Measurements from ENCODE around the gene GANAB. TPM values are rescaled to one million over a fixed set of nuclear protein-coding genes. Genes with fewer than 3 reads are reported as not detected.

The GANAB gene
- total RNA-seq, 4 donors from 2014 or later, result 79.4 to 118 (median 104) TPM

DNA sequence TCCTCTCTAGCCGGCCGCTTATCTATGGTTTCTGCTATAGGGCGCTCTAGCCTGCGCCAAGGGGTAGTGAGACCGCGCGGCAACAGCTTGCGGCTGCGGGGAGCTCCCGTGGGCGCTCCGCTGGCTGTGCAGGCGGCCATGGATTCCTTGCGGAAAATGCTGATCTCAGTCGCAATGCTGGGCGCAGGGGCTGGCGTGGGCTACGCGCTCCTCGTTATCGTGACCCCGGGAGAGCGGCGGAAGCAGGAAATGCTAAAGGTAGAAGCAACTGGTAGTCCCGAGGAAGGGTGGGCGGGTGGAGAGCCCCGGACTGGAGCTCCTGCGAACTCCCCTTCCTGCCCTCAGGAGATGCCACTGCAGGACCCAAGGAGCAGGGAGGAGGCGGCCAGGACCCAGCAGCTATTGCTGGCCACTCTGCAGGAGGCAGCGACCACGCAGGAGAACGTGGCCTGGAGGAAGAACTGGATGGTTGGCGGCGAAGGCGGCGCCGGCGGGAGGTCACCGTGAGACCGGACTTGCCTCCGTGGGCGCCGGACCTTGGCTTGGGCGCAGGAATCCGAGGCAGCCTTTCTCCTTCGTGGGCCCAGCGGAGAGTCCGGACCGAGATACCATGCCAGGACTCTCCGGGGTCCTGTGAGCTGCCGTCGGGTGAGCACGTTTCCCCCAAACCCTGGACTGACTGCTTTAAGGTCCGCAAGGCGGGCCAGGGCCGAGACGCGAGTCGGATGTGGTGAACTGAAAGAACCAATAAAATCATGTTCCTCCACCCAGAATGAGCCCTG is 25.4 kb upstream of the GANAB start, which contains the start of the genes LBHD1 and UQCC3:
Gene LBHD1, minus strand, starts transcription at position 660 of the 782 bp plus-strand sequence. CDS start 2,236 bp downstream, outside the sequence.
Gene UQCC3, plus strand, starts transcription at position 66 of the 782 bp plus-strand sequence. Its CDS starts 73 bp downstream, at position 139.
- TF ChIP-seq, protein P1, sequence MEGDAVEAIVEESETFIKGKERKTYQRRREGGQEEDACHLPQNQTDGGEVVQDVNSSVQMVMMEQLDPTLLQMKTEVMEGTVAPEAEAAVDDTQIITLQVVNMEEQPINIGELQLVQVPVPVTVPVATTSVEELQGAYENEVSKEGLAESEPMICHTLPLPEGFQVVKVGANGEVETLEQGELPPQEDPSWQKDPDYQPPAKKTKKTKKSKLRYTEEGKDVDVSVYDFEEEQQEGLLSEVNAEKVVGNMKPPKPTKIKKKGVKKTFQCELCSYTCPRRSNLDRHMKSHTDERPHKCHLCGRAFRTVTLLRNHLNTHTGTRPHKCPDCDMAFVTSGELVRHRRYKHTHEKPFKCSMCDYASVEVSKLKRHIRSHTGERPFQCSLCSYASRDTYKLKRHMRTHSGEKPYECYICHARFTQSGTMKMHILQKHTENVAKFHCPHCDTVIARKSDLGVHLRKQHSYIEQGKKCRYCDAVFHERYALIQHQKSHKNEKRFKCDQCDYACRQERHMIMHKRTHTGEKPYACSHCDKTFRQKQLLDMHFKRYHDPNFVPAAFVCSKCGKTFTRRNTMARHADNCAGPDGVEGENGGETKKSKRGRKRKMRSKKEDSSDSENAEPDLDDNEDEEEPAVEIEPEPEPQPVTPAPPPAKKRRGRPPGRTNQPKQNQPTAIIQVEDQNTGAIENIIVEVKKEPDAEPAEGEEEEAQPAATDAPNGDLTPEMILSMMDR (IDR thresholded peaks at IDR 0.05; ENCODE audit: low read depth), result no peak

DNA sequence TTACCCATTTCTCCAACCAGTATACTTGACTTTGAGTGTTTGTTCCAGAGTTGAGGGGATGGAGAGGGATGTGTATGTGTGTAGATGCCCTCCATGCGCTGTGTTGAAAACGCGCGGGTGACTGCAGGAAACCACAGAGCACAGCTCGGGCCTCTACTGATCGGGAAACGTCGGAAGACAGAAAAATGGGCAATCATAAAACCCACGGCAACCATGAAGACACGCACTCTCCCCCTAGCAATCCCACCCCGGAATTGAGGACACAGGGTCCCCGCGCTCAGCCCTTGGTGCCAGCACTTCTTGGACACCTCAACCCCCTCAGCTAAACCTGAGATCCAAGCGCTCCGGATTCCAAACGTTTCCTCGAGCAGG is 24.8 kb upstream of the GANAB start:
- TF ChIP-seq, protein P1 (IDR thresholded peaks at IDR 0.05; ENCODE audit: low read depth), result no peak

DNA sequence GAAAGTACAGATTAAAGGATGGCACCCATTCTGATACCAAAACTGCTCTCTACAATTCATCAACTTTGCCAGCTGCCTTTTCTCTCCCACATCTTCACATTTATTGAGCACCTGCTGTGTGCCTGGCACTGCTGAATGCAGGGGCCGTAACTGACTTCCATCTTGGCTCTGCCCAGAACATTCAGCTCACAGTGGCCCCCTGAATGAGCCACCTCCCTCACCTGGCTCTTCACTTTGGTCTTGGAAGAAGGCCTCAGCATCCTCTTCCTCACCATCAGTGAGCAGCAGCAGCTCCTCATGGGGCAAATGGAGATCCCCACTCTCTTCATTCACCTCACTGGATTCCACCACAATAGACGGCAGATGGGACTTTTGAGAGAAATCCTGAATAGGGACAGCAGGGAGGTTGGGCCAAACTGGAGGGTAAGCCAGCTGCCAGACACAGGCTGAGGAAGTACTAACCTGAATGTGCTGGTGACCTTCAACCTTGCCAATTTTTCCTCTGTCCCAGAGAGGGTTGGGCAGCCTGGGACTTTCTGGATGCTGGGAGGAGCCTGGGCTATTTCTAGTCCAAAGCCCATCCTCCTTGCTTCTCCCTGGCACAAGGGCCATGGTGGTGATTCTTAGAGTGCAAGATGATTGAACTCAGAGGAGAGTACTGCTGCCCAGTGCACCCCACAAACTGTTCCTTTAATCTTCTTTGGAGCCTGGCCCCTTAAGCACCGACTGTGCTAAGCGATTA is 23.2 kb upstream of the GANAB start:
- TF ChIP-seq, protein P1 (IDR thresholded peaks at IDR 0.05; ENCODE audit: low read depth), result no peak

DNA sequence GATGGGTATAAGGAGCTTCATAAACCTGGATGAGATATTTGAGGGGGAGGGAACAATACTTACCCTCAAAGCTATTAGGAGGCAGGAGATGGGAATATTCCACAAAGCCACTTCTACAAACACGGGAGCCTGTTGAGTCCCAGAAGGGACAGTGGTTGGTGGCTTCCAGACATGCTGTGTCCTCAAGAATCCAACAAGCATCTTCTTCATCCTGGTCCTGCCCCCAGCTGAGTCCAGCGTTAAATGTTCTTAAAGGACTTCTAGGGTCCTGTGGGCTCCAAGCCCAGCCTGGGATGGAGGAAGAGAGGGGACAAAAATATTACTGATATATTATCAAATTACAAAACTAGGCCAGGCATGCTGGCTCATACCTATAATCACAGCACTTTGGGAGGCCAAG is 21.0 kb upstream of the GANAB start:
- TF ChIP-seq, protein P1 (IDR thresholded peaks at IDR 0.05; ENCODE audit: low read depth), result no peak

DNA sequence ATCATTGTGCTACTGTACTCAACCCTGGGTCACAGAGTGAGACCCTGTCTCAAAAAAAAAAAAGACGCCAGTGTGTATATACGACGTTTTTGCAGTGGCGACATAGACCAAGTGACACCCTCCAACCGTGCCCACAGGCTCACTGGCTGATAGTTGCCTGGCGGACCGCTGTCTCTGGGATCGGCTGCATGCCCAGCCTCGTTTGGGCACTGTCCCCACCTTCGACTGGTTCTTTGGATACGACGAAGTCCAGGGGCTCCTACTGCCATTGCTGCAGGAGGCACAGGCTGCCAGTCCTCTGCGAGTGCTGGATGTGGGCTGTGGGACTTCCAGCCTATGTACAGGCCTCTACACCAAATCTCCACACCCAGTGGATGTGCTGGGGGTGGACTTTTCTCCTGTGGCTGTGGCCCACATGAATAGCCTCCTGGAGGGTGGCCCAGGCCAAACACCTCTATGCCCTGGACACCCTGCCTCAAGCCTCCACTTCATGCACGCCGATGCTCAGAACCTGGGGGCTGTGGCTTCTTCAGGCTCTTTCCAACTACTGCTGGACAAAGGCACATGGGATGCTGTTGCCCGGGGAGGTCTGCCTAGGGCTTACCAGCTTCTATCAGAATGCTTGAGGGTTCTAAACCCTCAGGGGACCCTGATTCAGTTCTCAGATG is 20.0 kb upstream of the GANAB start:
- TF ChIP-seq, protein P1 (IDR thresholded peaks at IDR 0.05; ENCODE audit: low read depth), result no peak

DNA sequence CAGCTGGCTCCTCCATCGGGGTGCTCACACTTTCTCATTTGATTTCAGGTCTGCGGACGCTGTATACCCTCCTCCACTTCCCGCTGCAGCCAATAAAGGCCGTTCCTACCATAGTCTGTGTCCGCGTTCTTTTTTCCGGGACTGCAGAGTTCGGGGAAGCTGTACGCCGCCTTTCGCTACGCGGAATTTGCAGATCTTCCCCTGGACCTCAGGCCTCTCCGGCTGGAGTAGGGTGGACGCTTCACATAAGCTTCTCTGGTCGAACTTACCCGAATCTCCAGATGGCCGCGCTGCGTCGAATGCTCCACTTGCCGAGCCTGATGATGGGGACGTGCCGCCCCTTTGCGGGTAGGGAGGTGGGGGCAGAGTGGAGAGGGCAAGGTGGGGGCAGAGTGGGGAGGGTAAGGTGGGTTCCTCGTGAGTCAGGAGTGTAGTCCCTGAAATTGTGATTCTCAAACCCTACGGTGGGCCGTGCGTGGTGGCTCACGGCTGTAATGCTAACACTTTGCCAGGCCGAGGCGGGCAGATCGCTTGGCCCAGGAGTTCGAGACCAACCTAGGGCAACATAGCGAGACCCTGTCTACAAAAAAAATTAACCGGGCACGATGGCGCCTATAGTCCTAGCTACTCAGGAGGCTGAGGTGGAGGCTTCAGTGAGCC is 19.3 kb upstream of the GANAB start:
- TF ChIP-seq, protein P1 (IDR thresholded peaks at IDR 0.05; ENCODE audit: low read depth), result no peak

Data from subcutaneous adipose tissue (tissue), 4 donors.